Stimulated activated CD4-positive, alpha-beta T cell treated with anti-CD3 and anti-CD28 coated beads, Interleukin-15, amount 100 ng/mL, for 48 hours (primary cell): ENCODE data around the gene CCDC88B.

Experiments
- DNase-seq, 2 donors: peaks; one replicate each; pipeline ENCODE4 v3.0.0-alpha.2; 2020; ENCODE audit warnings: low read depth in 2 of 2

Gene CCDC88B

GRCh38 chr11:64384981-64385944 lies 45.3 kb downstream of the CCDC88B start:
- no peak for DNase-seq

GRCh38 chr11:64385945-64386704 lies 46.1 kb downstream of the CCDC88B start:
- no peak for DNase-seq

GRCh38 chr11:64387916-64388315 lies 47.9 kb downstream of the CCDC88B start:
- DNase-seq, result no peak

- DNase-seq, result no peak
Observed at GRCh38 chr11:64388894-64389293, 48.9 kb downstream of the CCDC88B start.

GRCh38 chr11:64389851-64390250 lies 49.8 kb downstream of the CCDC88B start:
- DNase-seq, result no peak

- no peak for DNase-seq
Observed at GRCh38 chr11:64390558-64390957, 50.6 kb downstream of the CCDC88B start.

- no peak for DNase-seq
Observed at GRCh38 chr11:64391839-64392238, 51.8 kb downstream of the CCDC88B start.

GRCh38 chr11:64395545-64396078 lies 55.6 kb downstream of the CCDC88B start:
- DNase-seq, result no peak

GRCh38 chr11:64396079-64396591 lies 56.1 kb downstream of the CCDC88B start:
- DNase-seq, result no peak

GRCh38 chr11:64400102-64400501 lies 60.1 kb downstream of the CCDC88B start:
- no peak for DNase-seq

GRCh38 chr11:64400667-64401066 lies 60.7 kb downstream of the CCDC88B start:
- DNase-seq, result no peak

- no peak for DNase-seq
Observed at GRCh38 chr11:64401775-64402174, 61.8 kb downstream of the CCDC88B start.

- DNase-seq, result no peak
Observed at GRCh38 chr11:64403106-64403505, 63.1 kb downstream of the CCDC88B start.

- DNase-seq, result no peak
Observed at GRCh38 chr11:64406221-64406946, 66.4 kb downstream of the CCDC88B start.
